GM18508 (cell line): Measurements from ENCODE around the gene RHBDD2.
"Not testable (repeated sequence)": the region's sequence is repeated elsewhere in the genome, so short reads cannot be mapped to it uniquely, and the experiment has no call there.

Source experiments
- ATAC-seq: cut with Tn5 transposase; IDR thresholded peaks from one replicate; pipeline ENCODE4 v1.9.1; 2021; ENCODE audit warnings: moderate number of reproducible peaks; ENCODE audit not compliant: insufficient read depth, unreplicated experiment

RHBDD2 gene

GRCh38 chr7:75887669-75888369 lies 9.0 kb downstream of the RHBDD2 start:
- ATAC-seq, result no peak

DNA sequence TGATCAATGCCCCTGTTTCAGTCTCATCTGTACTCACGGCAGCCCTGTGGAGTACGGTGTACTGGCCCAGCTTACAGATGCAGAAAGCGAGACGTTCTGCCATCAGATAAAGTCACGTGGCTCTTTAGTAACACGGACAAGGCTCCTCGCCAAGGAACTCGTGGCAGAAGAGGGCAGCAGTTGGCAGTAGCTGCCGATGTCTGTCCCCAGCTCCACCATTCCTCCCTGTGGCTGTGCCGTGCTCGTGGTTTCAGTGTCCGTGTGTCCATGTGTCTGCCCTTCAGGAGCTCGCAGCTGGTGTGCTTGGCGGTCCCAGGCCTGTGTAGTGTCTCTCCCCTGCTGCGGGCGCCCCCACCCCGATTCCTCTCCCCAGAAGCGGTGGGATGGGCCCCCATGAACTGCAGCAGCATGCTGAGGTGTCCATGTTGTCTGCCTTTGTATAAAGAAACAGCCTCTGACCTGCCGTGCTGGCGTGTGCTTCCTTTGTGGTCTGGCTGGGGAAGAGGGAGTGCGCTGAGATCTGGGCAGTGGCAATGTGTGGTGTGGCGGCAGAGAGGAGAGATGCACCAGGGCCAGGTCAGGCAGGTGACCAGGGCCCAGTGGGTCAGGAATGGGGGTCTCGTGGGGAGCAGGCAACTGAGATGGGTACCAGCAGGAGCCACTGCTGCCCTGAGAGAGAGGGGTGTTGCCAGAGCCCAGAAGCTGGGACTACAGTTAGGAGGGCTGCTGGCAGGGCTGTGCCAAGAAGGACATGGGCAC lies 9.8 kb downstream of the RHBDD2 start:
- no peak for ATAC-seq

DNA sequence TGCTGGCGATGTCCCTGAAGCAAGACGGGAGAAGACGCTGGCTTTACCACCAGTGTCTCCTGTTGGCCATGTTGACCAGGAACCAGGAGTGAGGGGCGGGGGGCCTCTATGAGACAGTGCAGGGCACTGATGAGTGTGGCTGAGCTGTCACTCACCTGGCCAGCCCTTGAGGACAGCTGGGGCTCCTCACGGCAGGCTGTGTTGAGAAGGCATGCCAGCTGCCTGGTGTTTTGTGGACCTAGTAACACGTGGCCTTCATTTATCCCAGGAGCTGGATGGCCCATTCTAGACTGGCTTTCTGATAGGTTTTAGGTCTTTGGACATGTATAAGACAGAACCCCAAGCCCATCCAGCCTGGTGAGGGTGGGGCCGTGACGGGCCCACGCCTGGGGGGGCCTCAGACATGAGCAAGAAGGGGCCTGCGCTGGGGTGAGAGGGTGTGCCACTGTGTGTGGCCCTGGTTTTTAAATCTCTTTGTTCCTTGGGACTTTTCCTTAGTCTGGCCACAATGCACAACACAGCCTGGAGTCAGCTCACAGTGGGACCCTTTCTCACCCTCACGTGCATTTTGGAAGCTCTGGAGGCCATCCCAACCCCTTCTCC lies 10.5 kb downstream of the RHBDD2 start:
- no peak for ATAC-seq

GRCh38 chr7:75889826-75890225 lies 11.0 kb downstream of the RHBDD2 start:
- no peak for ATAC-seq

DNA sequence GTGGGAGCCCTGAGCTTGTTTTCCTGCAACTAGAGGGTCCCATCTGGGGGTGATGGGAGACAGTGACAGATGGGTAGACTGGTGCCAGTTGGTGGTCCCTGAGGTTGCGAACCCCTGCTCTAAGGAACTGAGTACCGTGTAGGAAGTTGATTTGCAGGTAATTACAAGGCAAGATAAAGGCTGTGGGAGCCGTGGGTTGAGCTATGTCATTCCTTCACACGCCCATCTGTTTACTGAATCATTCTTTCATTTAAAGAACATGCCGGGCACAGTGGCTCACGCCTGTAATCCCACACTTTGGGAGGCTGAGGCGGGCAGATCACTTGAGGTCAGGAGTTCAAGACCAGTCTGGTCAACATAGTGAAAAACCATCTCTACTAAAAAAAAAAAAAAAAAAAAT lies 12.4 kb downstream of the RHBDD2 start:
- not testable (repeated sequence) for ATAC-seq

GRCh38 chr7:75891815-75892411 lies 13.1 kb downstream of the RHBDD2 start:
- ATAC-seq, result no peak

GRCh38 chr7:75892634-75893272 lies 13.9 kb downstream of the RHBDD2 start:
- ATAC-seq, result no peak

- no peak for ATAC-seq
These were observed 18.0 kb downstream of the RHBDD2 start for GRCh38 chr7:75896803-75897327.

- no peak for ATAC-seq
These were observed 21.9 kb downstream of the RHBDD2 start for GRCh38 chr7:75900617-75901315.

- ATAC-seq, result no peak
These were observed 27.2 kb downstream of the RHBDD2 start for GRCh38 chr7:75905785-75906604.

DNA sequence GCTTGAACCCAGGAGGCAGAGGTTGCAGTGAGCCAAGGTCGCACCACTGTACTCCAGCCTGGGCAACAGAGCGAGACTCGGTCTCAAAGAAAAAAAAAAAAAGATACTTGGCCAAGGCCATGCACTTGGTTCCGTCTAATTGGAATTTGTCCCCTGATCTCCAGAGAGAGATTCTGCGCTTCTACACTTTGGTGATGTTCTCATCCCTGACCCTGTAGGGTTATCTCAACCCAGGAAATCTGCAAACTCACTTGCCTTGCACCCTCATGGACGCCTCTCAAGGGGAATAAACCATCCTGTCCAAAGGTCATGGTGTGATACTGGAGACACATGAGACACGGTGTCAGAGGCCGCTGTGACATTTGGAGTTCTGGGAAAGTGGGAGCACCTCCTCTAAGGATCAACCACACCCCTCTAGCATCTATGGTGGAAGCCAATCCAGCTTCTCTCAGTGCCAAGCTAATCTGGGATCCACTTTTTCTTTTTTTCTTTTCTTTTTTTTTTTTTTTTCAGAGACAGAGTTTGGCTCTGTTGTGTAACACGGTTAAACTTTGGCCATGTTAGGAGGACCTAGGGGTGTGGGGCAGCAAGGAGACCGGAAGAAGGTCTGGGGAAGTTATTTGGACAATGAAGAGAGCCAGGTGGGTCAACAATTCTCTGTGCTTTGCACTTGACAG lies 28.3 kb downstream of the RHBDD2 start:
- no peak for ATAC-seq

GRCh38 chr7:75907668-75908039 lies 28.8 kb downstream of the RHBDD2 start:
- ATAC-seq, result not testable (repeated sequence)

DNA sequence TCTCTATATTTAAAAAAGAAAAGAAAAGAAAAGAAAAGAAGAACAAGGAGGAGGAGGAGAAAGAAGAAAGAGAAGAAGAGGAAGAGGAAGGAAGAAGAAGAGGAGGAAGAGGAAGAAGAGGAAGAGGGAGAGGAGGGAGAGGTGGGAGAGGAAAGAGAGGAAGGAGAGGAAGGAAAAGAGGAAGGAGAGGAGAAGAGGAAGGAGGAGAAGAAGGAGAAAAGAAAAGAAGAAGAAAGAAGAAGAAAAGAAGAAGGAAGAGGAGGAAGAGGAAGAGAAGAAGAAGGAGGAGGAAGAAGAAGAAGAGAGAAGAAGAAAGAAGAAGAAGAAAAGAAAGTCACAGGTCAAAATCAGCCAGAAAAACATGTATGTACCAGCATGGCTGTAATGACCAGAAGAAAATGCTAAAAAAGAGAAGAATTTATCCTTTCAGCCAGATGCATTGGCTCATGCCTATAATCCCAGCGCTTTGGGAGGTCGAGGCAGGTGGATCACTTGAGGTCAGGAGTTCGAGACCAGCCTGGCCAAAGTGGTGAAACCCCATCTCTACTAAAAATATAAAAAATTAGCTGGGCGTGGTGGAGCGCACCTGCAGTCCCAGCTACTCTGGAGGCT lies 30.8 kb downstream of the RHBDD2 start:
- no peak for ATAC-seq

GRCh38 chr7:75911186-75911585 lies 32.4 kb downstream of the RHBDD2 start:
- not testable (repeated sequence) for ATAC-seq

DNA sequence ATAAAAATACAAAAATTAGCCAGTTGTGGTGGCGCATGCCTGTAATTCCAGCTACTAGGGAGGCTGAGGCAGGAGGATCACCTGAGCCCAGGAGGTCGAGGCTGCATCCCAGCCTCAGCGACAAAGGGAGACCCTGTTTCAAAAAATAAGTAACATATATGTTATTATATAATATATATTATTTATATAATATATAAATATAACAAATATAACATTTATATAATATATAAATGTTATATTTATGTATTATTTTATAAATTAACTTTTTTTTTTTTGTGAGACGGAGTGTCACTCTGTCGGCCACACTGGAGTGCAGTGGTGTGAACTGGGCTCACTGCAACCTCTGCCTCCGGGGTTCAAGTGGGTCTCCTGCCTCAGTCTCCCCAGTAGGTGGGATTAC lies 34.6 kb downstream of the RHBDD2 start:
- no peak for ATAC-seq

DNA sequence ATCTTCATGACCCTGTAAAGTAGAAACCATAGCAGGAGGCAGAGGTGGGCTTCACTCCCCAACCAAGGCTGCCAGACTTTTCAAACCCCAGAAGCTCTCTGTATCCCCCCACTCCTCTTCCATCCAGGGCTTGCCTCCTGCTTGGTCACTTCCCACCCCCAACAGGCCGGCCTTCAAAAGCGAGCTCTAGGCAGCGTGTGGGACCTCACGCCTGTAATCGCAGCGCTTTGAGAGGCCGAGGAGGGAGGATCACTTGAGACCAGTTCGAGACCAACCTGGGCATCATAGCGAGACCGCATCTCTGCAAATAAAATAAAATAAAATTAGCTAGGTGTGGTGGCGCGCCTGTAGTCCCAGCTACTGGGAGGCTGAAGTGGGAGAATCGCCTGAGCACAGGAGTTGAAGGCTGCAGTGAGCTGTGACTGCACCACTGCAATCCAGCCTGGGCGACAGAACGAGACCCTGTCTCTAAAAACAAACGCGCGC lies 35.4 kb downstream of the RHBDD2 start:
- ATAC-seq, result no peak

- ATAC-seq, result peak; percentile 74
These were observed 36.0 kb downstream of the RHBDD2 start, which contains the start of gene POR for GRCh38 chr7:75914655-75915415. Gene POR, plus strand, starts transcription at chr7:75915155. Its CDS starts 38,847 bp downstream, at chr7:75954002.
